ENCODE results near the gene FGD3.

Gene FGD3

GRCh38 chr9:92954886-92955285 lies 7.6 kb downstream of the FGD3 start:
- DNase-seq = no peak

DNA sequence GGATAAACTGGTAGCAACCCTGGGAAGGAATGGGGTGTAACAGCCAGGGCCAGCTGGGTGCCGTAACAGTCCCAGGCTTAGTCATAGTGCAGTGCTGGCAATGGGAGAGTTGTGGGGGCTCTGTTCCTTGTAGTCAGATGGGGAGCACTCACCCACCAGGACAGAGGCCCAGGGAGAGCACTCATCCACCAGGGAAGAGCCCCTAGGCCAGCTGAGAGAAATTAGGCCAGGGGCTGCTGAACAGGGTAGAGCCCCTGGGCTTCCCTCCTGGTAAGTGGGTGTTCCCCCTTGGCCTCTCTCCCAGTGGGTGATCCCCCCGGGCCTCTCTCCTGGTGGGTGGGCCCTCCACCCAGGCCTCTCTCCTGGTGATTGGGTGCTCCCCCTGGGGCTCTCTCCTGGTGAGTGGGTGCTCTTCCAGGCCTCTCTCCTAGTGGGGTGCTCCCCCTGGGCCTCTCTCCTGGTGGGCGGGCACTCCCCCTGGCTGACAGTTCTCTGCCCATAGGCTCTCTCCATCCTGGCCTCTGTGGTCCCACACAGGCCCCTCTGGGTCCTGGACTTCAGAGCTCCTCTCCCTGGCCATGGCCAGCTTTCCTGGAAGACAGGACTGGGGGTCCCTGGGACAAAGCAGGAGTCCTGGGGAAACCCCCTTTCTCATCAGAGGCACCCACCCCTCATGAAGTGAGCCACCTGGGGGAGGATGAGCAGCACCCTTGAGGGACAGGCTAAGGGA lies 13.4 kb downstream of the FGD3 start:
- no peak for DNase-seq

- no peak for DNase-seq
Measured at GRCh38 chr9:92961627-92962302, 14.4 kb downstream of the FGD3 start.

GRCh38 chr9:92962303-92962649 lies 15.0 kb downstream of the FGD3 start:
- no peak for DNase-seq

DNA sequence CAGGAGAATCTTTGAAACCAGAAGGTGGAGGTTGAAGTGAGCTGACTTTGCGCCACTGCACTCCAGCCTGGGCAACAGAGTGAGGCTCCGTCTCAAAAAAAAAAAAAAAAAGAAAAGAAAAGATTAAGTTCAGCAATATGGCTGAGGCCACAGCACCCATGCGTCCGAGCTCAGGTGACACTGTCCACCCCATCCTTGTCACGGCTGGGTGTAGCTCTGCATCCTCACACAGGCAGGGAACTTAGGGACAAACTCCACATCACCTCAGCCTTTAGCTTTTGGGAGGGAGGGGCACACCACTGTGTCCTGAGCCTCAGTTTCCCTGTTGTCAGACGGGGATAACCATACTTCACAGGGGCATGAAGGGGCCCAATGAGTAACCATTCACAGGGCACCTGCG lies 15.5 kb downstream of the FGD3 start:
- DNase-seq = no peak

GRCh38 chr9:92963831-92964606 lies 16.7 kb downstream of the FGD3 start:
- no peak for DNase-seq

DNA sequence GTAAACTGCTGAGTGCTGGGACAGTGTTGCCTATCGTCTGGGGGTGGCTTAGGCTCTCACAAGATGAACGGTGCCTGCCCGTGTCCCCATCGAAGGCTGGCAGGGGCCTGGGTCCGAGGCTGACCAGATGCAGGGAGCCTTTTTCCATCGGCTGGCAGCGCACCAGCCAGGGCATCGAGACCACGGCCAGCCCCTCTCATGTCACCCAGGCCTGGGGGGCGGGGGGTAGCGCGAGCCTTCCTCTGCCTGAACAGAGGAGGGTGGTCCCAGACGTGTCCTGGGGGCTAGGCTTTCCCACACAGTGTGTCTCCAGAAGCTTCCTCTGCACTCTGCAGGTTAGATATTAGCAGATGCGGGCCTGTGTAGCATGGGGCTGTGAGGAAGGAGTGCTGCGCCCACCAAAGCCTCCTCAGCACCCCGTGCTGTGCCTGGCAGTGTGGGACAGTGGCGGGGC lies 17.3 kb downstream of the FGD3 start:
- no peak for DNase-seq

- no peak for DNase-seq
Measured at GRCh38 chr9:92965061-92965758, 17.9 kb downstream of the FGD3 start.

GRCh38 chr9:92965759-92966517 lies 18.6 kb downstream of the FGD3 start:
- DNase-seq = no peak

GRCh38 chr9:92966518-92966800 lies 19.1 kb downstream of the FGD3 start:
- no peak for DNase-seq

DNA sequence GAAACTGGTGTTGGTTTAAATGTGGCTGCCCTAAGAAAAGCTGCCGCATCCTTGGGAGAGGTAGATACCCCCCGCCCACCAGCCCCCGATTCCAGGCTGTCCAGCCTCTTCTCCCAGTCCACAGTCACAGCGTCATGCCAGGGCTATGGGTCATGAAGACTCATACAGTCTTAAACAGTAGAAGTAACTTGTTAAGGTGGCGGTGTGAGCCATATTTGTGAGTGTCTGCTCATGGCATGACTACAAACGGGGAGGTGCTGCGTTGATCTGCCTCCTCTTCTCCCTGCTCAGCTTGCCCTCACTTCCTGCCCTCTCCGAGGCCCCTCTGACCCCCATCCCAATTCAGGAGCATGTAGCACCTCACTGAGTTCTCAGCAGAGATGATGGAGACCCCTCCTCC lies 20.8 kb downstream of the FGD3 start:
- DNase-seq = no peak

DNA sequence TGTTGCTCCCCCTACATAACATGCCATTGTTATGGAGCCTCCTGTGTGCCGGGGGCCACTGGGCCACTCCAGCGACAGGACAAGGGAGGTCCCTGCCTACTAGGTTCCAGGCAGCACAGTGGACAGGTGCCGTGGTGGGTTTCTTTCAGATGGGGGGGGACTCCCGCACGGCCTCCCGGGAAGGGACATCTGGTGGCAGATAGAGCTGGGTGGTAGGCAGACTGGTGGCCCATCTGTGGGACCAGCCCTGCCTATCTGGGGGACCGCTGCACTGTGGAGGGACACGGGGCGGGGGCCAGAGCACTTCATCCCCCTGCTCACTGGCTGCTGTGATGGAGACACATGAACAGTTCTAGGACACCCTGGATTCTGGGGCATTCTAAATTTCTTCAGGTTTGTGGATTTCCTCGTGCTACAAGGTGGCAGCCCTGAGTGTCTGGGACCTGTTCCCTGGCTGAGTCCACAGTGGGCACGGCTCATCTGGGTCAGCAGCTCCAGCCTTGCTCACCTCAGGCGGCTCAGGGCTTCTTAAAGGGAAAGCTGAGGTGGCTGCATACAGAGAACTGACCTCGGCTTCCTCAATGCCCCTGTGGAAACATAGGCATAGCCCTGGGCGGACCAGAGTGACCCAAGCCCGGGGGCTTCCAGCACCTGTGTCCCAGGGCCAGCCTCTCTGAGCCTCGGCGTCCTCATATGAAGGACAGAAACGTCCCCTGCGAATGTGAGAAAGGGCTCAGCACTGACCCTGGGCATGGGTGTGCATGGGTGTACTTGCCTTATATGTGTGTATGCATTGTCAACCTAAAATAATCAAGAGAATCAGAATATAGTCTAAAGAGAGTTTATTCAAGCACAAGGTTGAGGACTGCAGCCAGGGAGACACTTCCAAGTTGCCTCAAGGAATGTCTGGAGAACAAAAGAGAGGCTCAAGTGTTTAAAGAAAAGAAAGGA lies 22.5 kb downstream of the FGD3 start:
- DNase-seq = no peak

- DNase-seq = no peak
Measured at GRCh38 chr9:92970467-92970923, 23.2 kb downstream of the FGD3 start.

DNA sequence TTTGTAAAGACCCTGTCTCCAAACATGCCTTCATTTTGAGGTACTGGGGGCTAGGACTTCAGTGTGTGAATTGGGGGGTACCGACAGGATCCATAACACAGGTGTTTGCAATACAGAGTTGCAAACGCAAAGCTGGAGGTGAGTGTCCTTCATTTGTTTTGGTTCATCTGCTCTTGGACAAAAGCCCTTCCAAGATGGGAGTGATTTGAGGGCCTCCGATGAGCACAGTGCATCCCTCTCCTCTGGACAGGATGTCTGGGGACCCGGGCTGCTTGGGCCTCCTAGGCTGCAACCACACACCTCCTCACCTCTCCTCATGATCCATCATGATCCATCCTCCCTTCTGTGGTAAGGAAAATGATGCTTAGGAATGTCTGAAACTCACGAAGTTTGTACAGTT lies 23.8 kb downstream of the FGD3 start:
- no peak for DNase-seq

DNA sequence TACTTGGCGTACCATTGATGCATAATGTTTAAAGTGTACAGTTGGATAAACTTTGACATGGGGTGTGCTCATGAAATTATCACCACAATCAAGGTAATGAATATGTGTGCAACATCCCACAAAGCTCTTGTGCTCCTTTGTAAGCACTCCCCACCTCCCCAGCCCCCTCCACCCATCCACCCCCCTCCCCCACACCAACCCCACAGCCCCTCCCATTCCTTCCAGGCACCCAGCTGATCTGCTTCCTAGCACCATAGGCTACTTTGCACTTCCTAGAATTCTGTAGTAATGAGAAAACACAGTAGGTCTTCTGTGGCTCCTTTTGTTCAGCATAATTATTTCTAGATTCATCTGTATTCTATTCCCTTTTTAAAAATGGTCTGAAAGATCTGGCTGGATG lies 24.5 kb downstream of the FGD3 start:
- no peak for DNase-seq

DNA sequence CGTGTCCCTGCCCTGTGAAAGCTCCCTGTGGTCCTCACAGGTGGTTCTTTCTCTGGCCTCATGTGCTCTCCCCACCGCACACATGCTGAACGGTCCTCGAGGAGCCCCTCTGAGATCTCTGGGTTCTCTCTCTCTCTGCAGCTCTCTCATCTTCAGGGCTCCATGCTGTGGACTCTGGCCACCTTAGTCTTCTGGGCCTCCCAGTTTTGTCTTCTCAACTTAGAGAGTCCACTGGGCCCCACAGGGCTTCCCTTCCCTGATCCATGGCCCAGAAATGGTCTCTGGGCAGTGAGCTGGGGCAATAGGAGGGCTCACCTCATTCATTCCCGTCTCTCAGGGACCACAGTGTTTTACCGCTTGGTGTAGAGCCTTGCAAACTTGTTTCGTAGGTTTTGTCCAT lies 26.4 kb downstream of the FGD3 start:
- DNase-seq = no peak

- DNase-seq = no peak
Measured at GRCh38 chr9:92974161-92974661, 26.9 kb downstream of the FGD3 start.

- DNase-seq = no peak
Measured at GRCh38 chr9:92974761-92975755, 27.7 kb downstream of the FGD3 start.

GRCh38 chr9:92976431-92976830 lies 29.1 kb downstream of the FGD3 start:
- no peak for DNase-seq

DNA sequence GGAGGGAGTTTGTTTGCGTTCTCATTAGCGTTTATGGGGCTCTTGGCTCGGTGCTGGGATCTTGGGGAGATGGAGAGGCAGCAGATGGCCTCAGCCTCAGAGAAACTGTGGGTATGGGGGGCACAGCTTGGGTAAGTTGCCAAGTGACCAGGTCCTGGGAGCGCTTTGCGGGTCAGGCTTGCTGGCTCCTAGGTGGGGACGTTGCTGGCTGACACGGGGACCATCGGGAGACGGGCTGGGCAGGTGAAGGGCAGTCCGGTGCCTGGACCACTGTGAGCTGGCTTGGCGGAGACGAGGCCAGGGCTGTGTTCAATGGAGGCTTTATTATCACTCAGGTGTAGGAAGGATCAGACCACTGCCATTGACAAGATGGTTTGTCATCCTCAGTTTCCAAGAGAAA lies 30.0 kb downstream of the FGD3 start:
- DNase-seq = no peak

All from HCEC 1CT (cell line).